HG02884 (cell line): ENCODE data around the gene CCDC174.
"Not testable (repeated sequence)": the region's sequence is repeated elsewhere in the genome, so short reads cannot be mapped to it uniquely, and the experiment has no call there.

Source experiments
- ATAC-seq: cut with Tn5 transposase; IDR thresholded peaks from one replicate; pipeline ENCODE4 v1.9.1; 2021; ENCODE audit warnings: mild to moderate bottlenecking, moderate library complexity; ENCODE audit not compliant: unreplicated experiment

Gene CCDC174

DNA sequence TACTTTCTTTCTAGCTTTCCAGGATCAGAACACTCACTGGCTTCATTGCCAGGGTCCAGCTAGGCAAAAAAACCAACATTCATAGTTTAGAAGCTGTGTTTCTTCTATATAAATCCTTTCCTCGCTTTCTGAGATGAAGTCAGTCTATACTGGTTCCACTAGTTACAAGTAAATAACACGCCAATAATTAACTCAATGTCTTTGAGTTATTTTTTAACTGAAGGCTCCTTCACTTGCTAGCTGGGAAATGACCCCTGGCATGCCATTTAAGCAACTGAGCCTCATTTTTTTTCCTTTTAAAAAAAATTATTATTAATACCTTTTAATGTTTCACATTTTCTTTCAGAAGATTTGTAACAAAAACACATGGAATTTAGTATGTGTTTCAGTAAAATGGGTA lies 2.1 kb upstream of the CCDC174 start:
- ATAC-seq: no peak

- ATAC-seq: no peak
These were observed 1.4 kb upstream of the CCDC174 start for GRCh38 chr3:14650193-14650592.

DNA sequence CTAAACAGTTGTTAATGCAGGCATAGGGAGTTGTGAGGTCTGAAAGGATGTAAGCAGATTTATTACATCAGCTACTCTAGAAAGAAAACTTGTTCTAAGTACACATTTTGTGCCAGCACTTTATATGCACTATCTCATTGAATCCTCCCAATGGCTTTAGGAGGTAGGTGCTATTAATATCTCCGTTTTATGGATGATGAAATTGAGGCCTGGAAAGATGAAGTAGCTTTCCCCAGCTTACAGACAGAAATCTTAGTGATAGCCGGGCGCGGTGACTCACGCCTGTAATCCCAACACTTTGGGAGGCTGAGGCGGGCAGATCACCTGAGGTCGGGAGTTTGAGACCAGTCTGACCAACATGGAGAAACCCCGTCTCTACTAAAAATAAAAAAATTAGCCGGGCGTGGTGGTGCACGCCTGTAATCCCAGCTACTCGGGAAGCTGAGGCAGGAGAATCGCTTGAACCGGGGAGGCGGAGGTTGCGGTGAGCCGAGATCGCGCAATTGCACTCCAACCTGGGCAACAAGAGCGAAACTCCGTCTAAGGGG lies 872 bp downstream of the CCDC174 start:
- ATAC-seq: not testable (repeated sequence)

- ATAC-seq: no peak
These were observed 6.0 kb downstream of the CCDC174 start for GRCh38 chr3:14657579-14657978.

- no peak for ATAC-seq
These were observed 7.4 kb downstream of the CCDC174 start for GRCh38 chr3:14658978-14659377.

DNA sequence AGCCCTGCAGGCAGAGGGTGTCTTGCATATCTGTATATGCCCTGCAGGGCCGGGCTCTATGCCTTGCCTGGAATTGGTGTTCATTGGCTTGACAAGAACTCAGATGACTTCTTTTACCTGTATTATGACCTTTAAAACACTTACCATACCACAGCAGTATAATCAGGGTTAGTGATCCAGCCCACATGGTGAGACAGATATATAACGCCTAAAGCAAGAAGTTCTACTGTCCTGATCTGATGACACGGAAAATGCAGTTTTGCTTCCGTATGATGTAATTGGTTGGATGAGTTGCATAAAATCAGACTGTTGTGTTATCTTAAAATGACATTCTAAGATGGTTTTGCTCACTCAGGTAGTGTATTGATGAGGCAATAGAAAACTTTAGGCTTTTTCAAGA lies 9.4 kb downstream of the CCDC174 start:
- no peak for ATAC-seq

DNA sequence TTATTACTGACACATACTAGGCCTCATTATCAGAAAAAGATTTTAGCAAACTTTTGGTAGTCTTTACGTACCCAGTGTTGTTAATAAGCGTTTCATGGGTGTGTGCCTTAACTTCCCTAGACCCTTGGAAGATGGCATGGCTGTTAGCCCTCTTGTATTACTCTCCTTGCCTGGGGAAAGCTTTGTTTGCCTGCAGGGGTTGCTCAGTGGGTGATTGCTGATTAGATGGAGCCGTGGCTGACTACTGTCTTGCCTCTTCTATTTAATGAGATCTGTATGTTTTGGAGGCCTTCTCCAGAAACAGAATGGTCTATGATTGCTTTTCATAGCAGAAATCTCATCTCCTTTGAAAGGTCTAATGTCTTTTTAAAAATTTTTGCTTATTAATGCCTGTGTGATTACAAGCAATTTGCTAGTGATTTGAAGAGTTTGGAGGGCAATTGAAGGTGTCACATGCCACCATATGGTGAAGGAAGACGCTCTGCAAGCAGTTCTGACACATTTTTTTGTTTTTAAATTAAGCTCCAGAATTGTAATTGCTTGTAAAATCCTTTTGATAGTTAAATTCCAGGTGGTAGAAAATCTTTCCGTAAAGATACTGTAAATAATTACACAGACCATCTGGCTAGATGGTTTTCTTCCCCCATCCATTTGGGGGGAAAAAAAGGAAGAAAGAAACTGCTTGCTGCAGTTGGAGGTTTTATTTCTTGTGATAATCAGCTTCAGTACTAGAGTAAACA lies 12.0 kb downstream of the CCDC174 start:
- ATAC-seq: no peak

GRCh38 chr3:14664170-14664569 lies 12.6 kb downstream of the CCDC174 start:
- no peak for ATAC-seq

DNA sequence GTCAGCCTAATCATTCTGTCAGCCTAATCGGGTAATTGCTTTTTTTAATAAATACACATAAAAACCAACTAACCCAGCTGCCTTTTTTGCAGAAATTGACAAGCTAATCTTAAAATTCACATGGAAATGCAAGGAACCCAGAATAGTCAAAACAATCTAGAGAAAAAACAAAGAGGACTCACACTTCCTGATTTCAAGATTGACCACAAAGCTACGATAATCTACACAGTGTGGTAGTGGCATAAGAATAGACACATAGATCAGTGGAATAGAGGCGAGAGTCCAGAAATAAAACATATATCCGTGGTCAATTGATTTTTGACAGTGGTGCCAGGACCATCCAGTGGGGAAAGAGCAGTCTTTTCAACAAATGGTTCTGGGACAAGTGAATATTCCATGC lies 21.0 kb downstream of the CCDC174 start:
- ATAC-seq: no peak

DNA sequence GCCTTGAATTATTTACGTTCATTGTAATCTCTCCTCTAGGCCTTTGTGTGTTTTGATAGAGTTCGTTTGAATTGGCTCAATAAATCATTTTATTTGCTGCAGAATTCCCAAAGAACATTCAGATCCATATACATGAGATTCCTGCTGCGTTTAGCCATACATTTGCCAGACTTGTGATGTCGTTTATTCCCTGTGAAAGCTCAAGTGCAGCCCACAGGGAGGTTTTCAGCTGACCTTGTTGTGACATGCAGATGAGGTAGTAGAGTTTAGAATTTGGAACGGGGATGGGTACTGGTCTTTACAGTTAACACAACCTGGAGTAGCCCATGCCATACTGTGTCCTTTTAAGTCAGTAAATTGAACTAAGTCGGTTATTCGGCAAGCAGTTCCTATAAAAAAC lies 23.3 kb downstream of the CCDC174 start, which contains the start of gene C3orf20:
TSS of gene C3orf20 (plus strand) at position 301 of the 400 bp plus-strand sequence. CDS start 7,573 bp downstream, outside the sequence.
- no peak for ATAC-seq

- ATAC-seq: no peak
These were observed 25.3 kb downstream of the CCDC174 start for GRCh38 chr3:14676881-14677280.

DNA sequence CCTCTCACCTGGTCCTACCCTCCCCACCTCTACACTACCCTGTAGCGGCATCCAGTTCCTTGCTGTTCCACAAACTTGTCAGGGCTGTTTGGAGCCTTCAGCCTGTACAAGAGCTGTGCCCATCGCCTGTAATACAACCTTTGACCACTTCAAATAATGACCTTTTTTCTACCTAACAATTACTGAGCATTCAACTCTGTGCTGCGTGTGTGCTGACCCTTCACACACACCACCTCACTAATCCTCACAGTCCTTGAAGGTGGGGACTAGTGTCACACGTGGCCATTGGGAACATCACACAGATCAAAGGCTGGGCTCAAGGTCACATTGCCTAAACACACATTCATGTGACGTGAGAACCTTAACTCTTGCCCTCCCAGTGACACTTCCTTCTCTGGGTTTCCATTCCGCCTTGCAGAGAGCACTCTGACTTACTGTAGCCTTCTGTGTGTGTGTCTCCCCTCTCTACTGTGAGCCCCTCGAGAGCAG lies 26.5 kb downstream of the CCDC174 start:
- ATAC-seq: no peak

DNA sequence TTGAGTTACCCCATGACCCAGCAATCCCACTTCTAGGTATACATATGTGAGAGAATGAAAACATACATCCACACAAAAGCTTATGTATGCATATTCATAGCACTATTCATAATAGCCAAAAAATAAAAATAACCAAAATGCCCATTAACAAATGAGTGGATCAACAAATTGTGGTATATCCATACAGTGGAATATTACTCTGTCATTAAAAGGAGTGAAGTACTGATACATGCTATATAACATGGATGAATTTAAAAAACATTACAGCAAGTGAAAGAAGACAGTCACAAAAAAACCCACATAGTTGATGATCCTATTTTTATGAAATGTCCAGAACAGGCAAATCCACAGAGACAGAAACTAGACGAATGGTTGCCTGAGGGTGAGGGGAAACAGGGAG lies 28.6 kb downstream of the CCDC174 start:
- ATAC-seq: no peak

DNA sequence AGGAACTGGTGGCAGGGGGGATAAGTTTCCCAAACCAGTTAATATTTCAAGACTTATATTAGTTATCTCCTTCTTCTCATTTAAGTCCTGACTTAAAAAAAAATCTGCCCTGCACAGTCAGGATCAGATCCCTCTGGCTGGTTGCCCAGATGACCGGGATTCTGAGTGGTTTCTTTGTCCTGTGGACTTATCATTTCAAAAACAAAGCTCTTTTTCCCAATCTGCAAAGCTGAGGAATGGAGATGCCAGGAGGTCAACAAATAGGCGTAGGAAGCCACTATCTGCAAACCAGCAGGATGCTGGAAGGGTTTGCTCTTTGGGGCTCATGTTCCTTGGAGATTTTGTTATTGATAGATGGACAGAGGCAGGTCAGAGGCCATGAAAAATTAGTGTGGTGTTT lies 29.2 kb downstream of the CCDC174 start:
- ATAC-seq: no peak

GRCh38 chr3:14684447-14684846 lies 32.9 kb downstream of the CCDC174 start:
- ATAC-seq: no peak

GRCh38 chr3:14685179-14685578 lies 33.6 kb downstream of the CCDC174 start:
- no peak for ATAC-seq

DNA sequence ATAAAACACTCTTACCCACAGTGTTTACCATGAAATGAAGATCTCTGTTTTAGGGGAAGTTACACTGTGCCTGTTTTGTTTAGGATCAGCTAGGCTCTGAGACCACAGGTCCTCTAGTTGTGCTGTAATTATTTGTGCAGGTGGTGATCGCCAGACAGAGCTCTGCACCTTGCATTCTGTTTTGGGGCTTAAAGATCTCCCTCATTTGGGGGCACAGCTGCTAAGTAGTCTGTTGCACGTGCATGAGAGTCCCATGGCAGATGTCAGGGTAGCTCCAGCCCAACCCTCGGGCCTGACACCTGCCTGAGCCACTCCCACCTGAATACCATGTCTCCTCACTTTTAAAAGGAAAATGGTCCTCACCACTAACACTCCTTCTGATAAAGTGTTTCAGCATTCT lies 35.8 kb downstream of the CCDC174 start:
- no peak for ATAC-seq

GRCh38 chr3:14688525-14688924 lies 37.0 kb downstream of the CCDC174 start:
- peak; percentile 42 for ATAC-seq

- peak; percentile 30 for ATAC-seq
These were observed 37.9 kb downstream of the CCDC174 start for GRCh38 chr3:14689247-14689980.

- peak; percentile 51 for ATAC-seq
These were observed 39.7 kb downstream of the CCDC174 start for GRCh38 chr3:14691239-14691638.

- no peak for ATAC-seq
These were observed 40.2 kb downstream of the CCDC174 start for GRCh38 chr3:14691719-14692118.
